Endothelial cell of umbilical vein (primary cell): ENCODE results near the gene GTF3C4. TPM values are rescaled to one million over a fixed set of nuclear protein-coding genes. Genes with fewer than 3 reads are reported as not detected.

Experiments used
- BruUV-seq: library from RNA; stranded (reverse); fragments of 400-500 nt; replicated peaks from 2 replicates; lab custom pipeline; 2021; lab: Mats Ljungman, UMichigan
- CTCF ChIA-PET: fragments of 300-600, 350-600 bp; sonication (Branson Sonifier 250); formaldehyde crosslinking; loops from one replicate; lab custom pipeline; 2021; ENCODE audit warnings: antibody characterized with exemption, inconsistent platforms; lab: Charles Lee
- POLR2A ChIA-PET: fragments of 300-600, 350-600 bp; sonication (Branson Sonifier 250); formaldehyde crosslinking; loops from one replicate; lab custom pipeline; 2021; ENCODE audit warnings: antibody characterized with exemption, inconsistent platforms; lab: Charles Lee
- DNase-seq: peaks from one replicate; pipeline ENCODE4 v3.0.0-alpha.2; 2011; ENCODE audit warnings: low read depth, low spot score
- FAIRE-seq: peaks from 2 replicates; lab custom pipeline; 2011; peaks lifted over from hg19 to GRCh38; lab: Jason Lieb, UNC
- H2AFZ ChIP-seq: 2 replicates; pipeline ENCODE4 v1.6.0; 2012; ENCODE audit warnings: low read depth, low read length, control low read depth, inconsistent platforms
- H3K27ac ChIP-seq: 2 replicates; pipeline ENCODE4 v1.5.1; 2011; ENCODE audit warnings: low read depth, mild to moderate bottlenecking, control low read depth, low read length, moderate library complexity; ENCODE audit not compliant: insufficient read depth
- H3K27me3 ChIP-seq, 2 experiments: 2 replicates each; pipeline versions ENCODE4 v1.6.0 to v1.6.1; 2011; ENCODE audit warnings: low read length in 2 of 2, mixed read lengths in 1 of 2; ENCODE audit not compliant: control insufficient read depth in 2 of 2, insufficient read depth in 2 of 2
- H3K36me3 ChIP-seq, 2 experiments: 2 replicates in 1 of 2; 3 replicates in 1 of 2; pipeline ENCODE4 v1.5.1; 2011; ENCODE audit warnings: low read length in 2 of 2, mild to moderate bottlenecking in 1 of 2, moderate library complexity in 1 of 2; ENCODE audit not compliant: control insufficient read depth in 2 of 2, insufficient read depth in 2 of 2; ENCODE audit errors: extremely low read depth in 1 of 2
- H3K4me1 ChIP-seq: 3 replicates; pipeline ENCODE4 v1.5.1; 2011; ENCODE audit warnings: mild to moderate bottlenecking, low read length; ENCODE audit not compliant: control insufficient read depth, insufficient read depth; ENCODE audit errors: extremely low read depth
- H3K4me2 ChIP-seq: 2 replicates; pipeline ENCODE4 v1.6.1; 2011; ENCODE audit warnings: low read length, control low read depth, mixed read lengths; ENCODE audit not compliant: insufficient read depth
- H3K4me3 ChIP-seq, 3 experiments: fragments of 200-600 bp in 1 of 3; sonication (generic), shearing (Covaris generic) in 1 of 3; replicated peaks in 1 of 3; 2 replicates each; pipeline ENCODE4 v1.5.1; 2011 to 2016; ENCODE audit warnings: control low read depth in 3 of 3, low read length in 3 of 3, mild to moderate bottlenecking in 2 of 3, inconsistent platforms in 1 of 3, low read depth in 1 of 3, moderate library complexity in 1 of 3; ENCODE audit not compliant: insufficient read depth in 1 of 3
- H3K79me2 ChIP-seq: 2 replicates; pipeline ENCODE4 v1.6.0; 2012; ENCODE audit warnings: low read length, inconsistent platforms; ENCODE audit not compliant: control insufficient read depth, insufficient read depth
- H3K9ac ChIP-seq: replicated peaks from 2 replicates; pipeline ENCODE3; 2011; ENCODE audit warnings: low read length, control low read depth; ENCODE audit not compliant: insufficient read depth; ENCODE audit errors: extremely low read depth
- H3K9me1 ChIP-seq: replicated peaks from 3 replicates; pipeline ENCODE4 v1.6.0; 2011; ENCODE audit warnings: mild to moderate bottlenecking, low read length; ENCODE audit not compliant: control insufficient read depth, insufficient read depth; ENCODE audit errors: extremely low read depth
- H3K9me3 ChIP-seq: replicated peaks from 2 replicates; pipeline ENCODE4 v1.5.1; 2012; ENCODE audit warnings: low read length, inconsistent platforms; ENCODE audit not compliant: control insufficient read depth, insufficient read depth
- H4K20me1 ChIP-seq: replicated peaks from 2 replicates; pipeline ENCODE3; 2011; ENCODE audit warnings: mild to moderate bottlenecking, low read length; ENCODE audit not compliant: control insufficient read depth, insufficient read depth; ENCODE audit errors: extremely low read depth
- EZH2 ChIP-seq: IDR thresholded peaks from 2 replicates; pipeline ENCODE4 v1.6.1; 2012; ENCODE audit warnings: borderline replicate concordance, low read depth, mild to moderate bottlenecking, moderate library complexity, low read length, inconsistent platforms; ENCODE audit not compliant: severe bottlenecking
- FOS ChIP-seq: IDR thresholded peaks from 2 replicates; pipeline ENCODE4 v1.6.1; 2011; ENCODE audit warnings: mild to moderate bottlenecking, low read length, moderate library complexity, borderline replicate concordance; ENCODE audit not compliant: insufficient read depth
- GATA2 ChIP-seq: IDR thresholded peaks from 2 replicates; pipeline ENCODE4 v1.7.0; 2011; ENCODE audit warnings: low read depth, mild to moderate bottlenecking, moderate library complexity, mixed read lengths, low read length; ENCODE audit not compliant: insufficient read length, insufficient read depth
- JUN ChIP-seq: IDR thresholded peaks from 2 replicates; pipeline ENCODE4 v1.6.1; 2011; ENCODE audit warnings: borderline replicate concordance, low read depth; ENCODE audit not compliant: insufficient read length, insufficient read depth
- MYC ChIP-seq: IDR thresholded peaks from one replicate; pipeline ENCODE4 v1.6.1; 2011; ENCODE audit warnings: mild to moderate bottlenecking, low read depth, low read length
- POLR2A ChIP-seq: IDR thresholded peaks from 2 replicates; pipeline ENCODE4 v1.6.1; 2012; ENCODE audit warnings: low read depth, mild to moderate bottlenecking, control low read depth, low read length
- POLR2AphosphoS5 ChIP-seq: IDR thresholded peaks from 2 replicates; pipeline ENCODE4 v1.6.1; 2012; ENCODE audit warnings: low read depth, mild to moderate bottlenecking, control low read depth, low read length, moderate library complexity; ENCODE audit not compliant: insufficient read depth
- dilution Hi-C: fragments of 300-500 bp; cut with MboI; formaldehyde crosslinking; loops from one replicate; pipeline ENCODE4 v1.15.0; 2019; ENCODE audit warnings: low sequenced_read_pairs; ENCODE audit not compliant: extremely low pct_ligation_motif_present
- intact Hi-C: fragments of 100-400 bp; cut with micrococcal nuclease; formaldehyde crosslinking; loops from one replicate; pipeline ENCODE4 v1.10.0; 2022
- polyA plus RNA-seq, 4 experiments: library from polyadenylated mRNA; depleted of rRNA in 3 of 4; stranded (reverse) in 3 of 4; unstranded in 1 of 4; fragments of >200 nt; gene quantifications; 2 replicates each; pipeline versions ENCODE4 v1.2.1 to v1.2.3, GENCODE V29; 2011 to 2012; ENCODE audit warnings: missing spikeins in 1 of 4
- total RNA-seq: library from RNA; stranded (reverse); gene quantifications from 2 replicates; pipeline ENCODE4 v1.2.3, GENCODE V29; 2021
- TF ChIP-seq, protein P1 (sequence below), 2 donors: IDR thresholded peaks; 1 replicate in 1 of 2; 2 replicates in 1 of 2; pipeline ENCODE4 v1.5.1; 2011; ENCODE audit warnings: low read length in 2 of 2, mild to moderate bottlenecking in 2 of 2, moderate library complexity in 2 of 2, control low read depth in 1 of 2, inconsistent platforms in 1 of 2, low read depth in 1 of 2; ENCODE audit not compliant: insufficient read depth in 1 of 2; ENCODE audit errors: extremely low read depth in 1 of 2
- TF ChIP-seq, protein P2 (sequence below): IDR thresholded peaks from 2 replicates; pipeline ENCODE4 v1.6.1; 2011; ENCODE audit not compliant: insufficient read depth, insufficient read length

Gene GTF3C4
- total and polyA plus RNA-seq, 2 donors (not counting 3 experiments of a cell fraction or from before 2014, with no cell fraction given): 3.3 to 19.2 TPM

DNA sequence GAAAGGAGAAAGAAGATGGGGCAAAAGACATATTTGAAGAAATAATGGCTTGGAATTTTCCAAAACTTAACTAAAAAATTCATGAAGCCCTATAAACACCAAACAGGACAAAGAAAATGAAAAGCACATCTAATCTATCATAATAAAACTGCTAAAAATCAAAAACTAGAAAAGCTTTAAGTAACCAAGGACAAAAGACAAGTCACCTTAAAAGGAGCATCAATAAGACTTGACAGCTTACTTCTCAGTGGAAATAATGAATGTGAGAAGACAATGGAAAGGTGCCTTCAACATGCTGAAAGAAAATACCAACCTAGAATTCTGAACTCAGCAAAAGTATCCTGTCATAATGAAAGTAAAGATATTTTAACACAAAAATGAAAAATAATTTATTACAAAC is 27.0 kb downstream of the GTF3C4 start:
- H3K27me3 ChIP-seq: no peaks in the 10 kb centered on the region
- no peaks in the 10 kb centered on the region for H3K4me1 ChIP-seq
- FAIRE-seq (no peak), DNase-seq (no peak)
- H3K79me2 ChIP-seq: no peaks in the 10 kb centered on the region
- CTCF ChIA-PET: no interaction called here
- POLR2A ChIA-PET: no interaction called here
- no peak overlapping the region for H2AFZ ChIP-seq
- no peaks in the 10 kb centered on the region for H3K9me3 ChIP-seq
- no peak for TF ChIP-seq MYC
- no peak for TF ChIP-seq POLR2A
- TF ChIP-seq JUN: no peak
- no peak for TF ChIP-seq EZH2
- no peaks in the 10 kb centered on the region for H3K36me3 ChIP-seq
- no peak overlapping the region for H3K4me3 ChIP-seq
- BruUV-seq: no TSS peak
- dilution Hi-C loops (no loop called here), intact Hi-C loops (no loop called here)
- H3K9ac ChIP-seq: no peak overlapping the region
- no peak overlapping the region for H3K27ac ChIP-seq
- H3K9me1 ChIP-seq: no peaks in the 10 kb centered on the region
- H3K4me2 ChIP-seq: no peak overlapping the region
- H4K20me1 ChIP-seq: no peaks in the 10 kb centered on the region

DNA sequence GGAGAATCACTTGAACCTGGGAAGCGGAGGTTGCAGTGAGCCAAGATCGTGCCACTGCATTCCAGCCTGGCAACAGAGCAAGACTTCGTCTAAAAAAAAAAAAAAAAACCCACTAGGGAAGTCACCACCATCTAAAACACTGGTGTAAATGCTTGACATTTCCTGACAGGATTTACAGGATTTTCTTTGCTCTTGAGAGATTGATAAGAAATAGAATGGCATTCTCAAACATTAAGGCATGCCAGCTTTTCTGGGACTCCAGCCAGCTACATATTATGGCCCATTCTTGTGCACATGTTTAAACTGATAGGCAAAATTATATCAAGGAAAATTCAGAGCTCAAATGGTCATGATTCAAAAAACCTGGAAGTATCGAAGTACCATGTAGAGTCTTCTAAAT is 28.7 kb downstream of the GTF3C4 start:
- Histone ChIP-seq H3K4me1 (no peaks in the 10 kb centered on the region), H3K27me3 (no peaks in the 10 kb centered on the region), H3K79me2 (no peaks in the 10 kb centered on the region), H3K27ac (no peak overlapping the region), H3K4me3 (no peak overlapping the region), H3K9me3 (no peaks in the 10 kb centered on the region), H4K20me1 (no peaks in the 10 kb centered on the region), H3K9ac (no peak overlapping the region), H2AFZ (no peak overlapping the region), H3K9me1 (no peaks in the 10 kb centered on the region), H3K4me2 (no peak overlapping the region), H3K36me3 (no peaks in the 10 kb centered on the region)
- FAIRE-seq (no peak), DNase-seq (peak; percentile 93)
- CTCF ChIA-PET: interaction anchor here (0.9 to 2.6 kb wide), 2 partner anchors 10 to 55 kb away, joined by 3 to 7 read pairs; no protein-coding TSS in a partner anchor
- no TSS peak for BruUV-seq
- TF ChIP-seq MYC: no peak
- TF ChIP-seq, protein P1, sequence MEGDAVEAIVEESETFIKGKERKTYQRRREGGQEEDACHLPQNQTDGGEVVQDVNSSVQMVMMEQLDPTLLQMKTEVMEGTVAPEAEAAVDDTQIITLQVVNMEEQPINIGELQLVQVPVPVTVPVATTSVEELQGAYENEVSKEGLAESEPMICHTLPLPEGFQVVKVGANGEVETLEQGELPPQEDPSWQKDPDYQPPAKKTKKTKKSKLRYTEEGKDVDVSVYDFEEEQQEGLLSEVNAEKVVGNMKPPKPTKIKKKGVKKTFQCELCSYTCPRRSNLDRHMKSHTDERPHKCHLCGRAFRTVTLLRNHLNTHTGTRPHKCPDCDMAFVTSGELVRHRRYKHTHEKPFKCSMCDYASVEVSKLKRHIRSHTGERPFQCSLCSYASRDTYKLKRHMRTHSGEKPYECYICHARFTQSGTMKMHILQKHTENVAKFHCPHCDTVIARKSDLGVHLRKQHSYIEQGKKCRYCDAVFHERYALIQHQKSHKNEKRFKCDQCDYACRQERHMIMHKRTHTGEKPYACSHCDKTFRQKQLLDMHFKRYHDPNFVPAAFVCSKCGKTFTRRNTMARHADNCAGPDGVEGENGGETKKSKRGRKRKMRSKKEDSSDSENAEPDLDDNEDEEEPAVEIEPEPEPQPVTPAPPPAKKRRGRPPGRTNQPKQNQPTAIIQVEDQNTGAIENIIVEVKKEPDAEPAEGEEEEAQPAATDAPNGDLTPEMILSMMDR (IDR thresholded peaks at IDR 0.05; ENCODE audit: extremely low read depth in 1 of 2, insufficient read depth in 1 of 2, low read depth in 1 of 2, low read length in 2 of 2): no peak
- no peak for TF ChIP-seq JUN
- TF ChIP-seq, protein P2, sequence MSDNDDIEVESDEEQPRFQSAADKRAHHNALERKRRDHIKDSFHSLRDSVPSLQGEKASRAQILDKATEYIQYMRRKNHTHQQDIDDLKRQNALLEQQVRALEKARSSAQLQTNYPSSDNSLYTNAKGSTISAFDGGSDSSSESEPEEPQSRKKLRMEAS: no peak
- no peak for TF ChIP-seq GATA2
- no peak for TF ChIP-seq POLR2A
- no peak for TF ChIP-seq POLR2AphosphoS5
- TF ChIP-seq FOS: no peak
- TF ChIP-seq EZH2: no peak
- intact Hi-C loops: no loop called here
- dilution Hi-C loops: no loop called here
- POLR2A ChIA-PET: no interaction called here
